Epithelial cell of esophagus (primary cell): ENCODE measurements around the gene CD59.

ENCODE experiments used
- DNase-seq: peaks from one replicate; pipeline ENCODE4 v3.0.0; 2010; ENCODE audit warnings: low read depth
- H3K4me3 ChIP-seq: 2 replicates; pipeline ENCODE4 v1.5.1; 2011; ENCODE audit warnings: mild to moderate bottlenecking, low read length, control low read depth
- TF ChIP-seq, protein P1 (sequence below): IDR thresholded peaks from 2 replicates; pipeline ENCODE4 v1.5.1; 2011; ENCODE audit warnings: low read depth, mild to moderate bottlenecking, low read length, control low read depth, inconsistent platforms; ENCODE audit not compliant: insufficient read depth; ENCODE audit errors: missing control alignments

CD59 gene

DNA sequence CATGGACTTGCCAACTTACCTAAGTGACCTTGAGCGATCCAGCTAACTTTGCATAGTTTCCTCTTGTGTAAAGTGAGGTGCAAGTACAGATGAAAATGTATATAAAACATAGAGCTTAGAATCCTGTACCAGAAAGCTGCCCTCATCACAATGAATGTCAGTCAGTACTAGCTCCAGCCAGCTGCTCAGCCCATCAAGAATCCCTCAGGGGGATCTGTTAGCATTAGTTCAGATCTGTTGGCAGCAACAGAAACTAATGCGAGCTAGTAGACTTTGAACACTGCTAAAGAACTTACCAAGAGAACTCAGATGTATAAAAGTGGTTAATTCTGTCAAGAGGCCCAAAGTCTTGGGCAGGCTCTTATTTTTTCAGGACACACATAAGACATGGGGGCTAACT lies 29.3 kb downstream of the CD59 start:
- no peak for DNase-seq
- TF ChIP-seq, protein P1, sequence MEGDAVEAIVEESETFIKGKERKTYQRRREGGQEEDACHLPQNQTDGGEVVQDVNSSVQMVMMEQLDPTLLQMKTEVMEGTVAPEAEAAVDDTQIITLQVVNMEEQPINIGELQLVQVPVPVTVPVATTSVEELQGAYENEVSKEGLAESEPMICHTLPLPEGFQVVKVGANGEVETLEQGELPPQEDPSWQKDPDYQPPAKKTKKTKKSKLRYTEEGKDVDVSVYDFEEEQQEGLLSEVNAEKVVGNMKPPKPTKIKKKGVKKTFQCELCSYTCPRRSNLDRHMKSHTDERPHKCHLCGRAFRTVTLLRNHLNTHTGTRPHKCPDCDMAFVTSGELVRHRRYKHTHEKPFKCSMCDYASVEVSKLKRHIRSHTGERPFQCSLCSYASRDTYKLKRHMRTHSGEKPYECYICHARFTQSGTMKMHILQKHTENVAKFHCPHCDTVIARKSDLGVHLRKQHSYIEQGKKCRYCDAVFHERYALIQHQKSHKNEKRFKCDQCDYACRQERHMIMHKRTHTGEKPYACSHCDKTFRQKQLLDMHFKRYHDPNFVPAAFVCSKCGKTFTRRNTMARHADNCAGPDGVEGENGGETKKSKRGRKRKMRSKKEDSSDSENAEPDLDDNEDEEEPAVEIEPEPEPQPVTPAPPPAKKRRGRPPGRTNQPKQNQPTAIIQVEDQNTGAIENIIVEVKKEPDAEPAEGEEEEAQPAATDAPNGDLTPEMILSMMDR, result no peak
- H3K4me3 ChIP-seq, result no peak overlapping the region

- no peak overlapping the region for H3K4me3 ChIP-seq
- TF ChIP-seq, protein P1, result no peak
- no peak for DNase-seq
Observed at GRCh38 chr11:33706546-33706945, 29.7 kb downstream of the CD59 start.

DNA sequence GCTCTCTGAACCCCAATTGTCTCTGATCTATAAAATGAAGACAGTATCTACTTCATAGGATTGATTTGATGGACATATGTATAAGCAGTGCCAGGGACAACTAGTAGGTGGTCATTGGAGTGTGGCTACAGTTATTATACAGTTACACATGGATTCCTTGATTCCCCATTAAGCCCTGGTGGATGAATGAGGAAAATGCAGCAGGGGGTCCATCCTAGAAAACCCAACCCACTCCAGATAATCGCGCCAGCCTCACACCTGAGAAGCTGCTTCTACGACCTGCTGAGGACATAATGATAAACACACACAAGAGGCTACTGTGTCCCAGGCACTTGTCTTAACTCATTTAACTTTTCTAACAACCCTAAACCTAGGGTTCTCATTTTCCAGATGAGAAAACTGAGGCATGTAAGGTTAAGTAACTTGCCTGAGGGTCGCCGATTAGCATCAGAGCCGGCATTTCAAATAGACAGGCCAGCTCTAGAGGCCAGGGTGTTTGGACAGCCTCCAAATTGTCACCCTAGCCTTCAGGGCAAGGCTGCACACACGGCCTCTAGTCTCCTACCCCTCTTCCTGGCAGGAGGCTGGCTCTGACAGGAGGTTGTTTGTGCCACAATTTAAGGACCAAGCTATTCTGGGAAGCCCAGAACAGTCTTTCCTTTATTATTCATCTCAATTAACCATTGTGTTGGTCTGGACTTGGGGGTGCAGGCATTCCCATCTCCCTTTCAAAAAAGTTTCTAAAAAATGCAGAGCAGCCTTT lies 31.8 kb downstream of the CD59 start:
- no peak for DNase-seq
- TF ChIP-seq, protein P1, result no peak
- H3K4me3 ChIP-seq, result no peak overlapping the region

DNA sequence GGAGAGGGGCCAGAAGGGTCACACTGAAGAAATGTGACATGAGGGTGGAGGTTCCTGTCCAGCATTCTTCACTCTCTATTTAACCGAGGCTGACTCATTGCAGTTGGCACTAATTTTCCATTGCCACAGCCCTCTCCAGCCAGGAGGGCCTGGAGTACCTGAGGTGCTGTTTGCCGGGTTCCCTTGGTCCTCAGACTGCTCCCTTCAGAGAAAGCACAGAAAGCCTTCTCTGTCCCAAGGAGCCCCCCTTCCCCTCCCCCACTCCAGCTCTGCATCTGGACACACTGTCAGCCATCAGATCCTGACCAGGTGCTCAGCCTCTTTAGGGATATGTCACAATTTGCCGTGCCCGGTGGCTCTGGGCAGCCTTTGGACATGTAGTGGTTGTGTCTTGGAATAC lies 32.4 kb downstream of the CD59 start:
- TF ChIP-seq, protein P1, result no peak
- DNase-seq, result peak; percentile 69
- H3K4me3 ChIP-seq, result no peak overlapping the region

DNA sequence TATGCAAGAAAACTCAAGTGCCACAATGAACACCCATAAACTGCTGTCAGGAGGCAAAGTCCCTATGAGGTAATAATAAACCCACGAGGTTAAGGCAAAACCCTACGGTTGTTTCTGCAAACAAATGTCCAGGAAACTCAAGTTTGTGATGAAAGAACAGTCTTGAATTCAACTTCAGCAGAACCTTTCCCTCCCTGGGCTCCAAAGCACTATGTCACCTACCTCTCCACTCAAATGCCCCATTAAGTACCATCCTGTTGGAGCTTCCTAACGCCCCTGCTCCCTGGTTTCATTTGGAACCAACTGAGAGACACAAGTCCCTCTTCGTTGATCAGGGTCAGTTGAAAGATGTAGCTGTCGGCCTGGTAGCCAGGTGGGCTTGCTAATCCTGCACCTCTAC lies 33.0 kb downstream of the CD59 start:
- DNase-seq, result no peak
- TF ChIP-seq, protein P1, result no peak
- H3K4me3 ChIP-seq, result no peak overlapping the region

DNA sequence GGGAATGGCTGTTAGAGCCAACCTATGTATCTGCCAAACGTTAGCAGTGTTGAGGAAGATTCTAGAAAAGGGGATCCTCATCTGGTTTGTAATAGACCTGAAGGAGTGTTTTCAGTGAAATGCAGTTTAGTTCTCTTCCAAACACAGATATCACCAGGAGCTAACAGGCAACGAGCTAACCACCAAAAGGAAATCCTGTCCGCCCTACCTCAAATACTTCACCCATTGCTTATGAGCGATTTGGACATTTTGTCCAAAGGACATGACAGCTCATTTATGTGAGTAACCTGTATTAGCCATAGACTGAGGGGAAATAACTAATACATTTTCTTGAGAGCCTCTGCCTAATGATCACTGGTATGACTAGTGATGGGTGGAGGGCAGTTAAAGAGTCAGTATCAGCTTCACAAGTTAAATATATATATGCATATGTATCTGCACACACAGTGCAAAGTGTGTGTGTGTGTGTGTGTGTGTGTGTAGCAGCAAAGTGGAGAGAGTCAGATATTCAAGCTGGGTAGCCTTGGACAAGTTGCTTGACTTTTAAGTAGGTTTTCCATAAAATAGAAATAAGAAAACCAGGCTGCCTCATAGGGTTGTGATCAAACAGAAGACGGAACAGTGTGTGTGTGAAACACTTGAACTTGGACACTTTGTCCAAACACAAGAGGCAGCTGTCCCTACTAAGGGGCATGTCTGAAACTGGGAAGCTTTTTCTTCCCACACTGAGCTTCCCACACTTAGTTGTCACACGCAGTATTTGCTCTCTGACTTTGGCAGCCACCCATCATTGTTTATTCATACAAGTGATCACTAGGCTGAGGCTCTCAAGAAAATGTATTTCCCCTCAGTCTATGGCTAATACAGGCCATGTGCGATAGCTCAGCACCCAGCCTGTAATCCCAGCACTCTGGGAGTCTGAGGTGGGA lies 34.7 kb downstream of the CD59 start:
- TF ChIP-seq, protein P1, result no peak
- DNase-seq, result peak; percentile 88
- peak overlapping the region; percentile 64 for H3K4me3 ChIP-seq
